HFFc6 (cell line): ENCODE results near the gene SPACA7. TPM values are rescaled to one million over a fixed set of nuclear protein-coding genes. Genes with fewer than 3 reads are reported as not detected.

Source experiments
- DNase-seq: peaks from one replicate; pipeline ENCODE4 v3.0.0-alpha.2; 2018
- H3K27ac Mint-ChIP-seq: 2 replicates; pipeline ENCODE4 v1.8.0; 2020; ENCODE audit warnings: mild to moderate bottlenecking, mixed read lengths
- H3K27me3 Mint-ChIP-seq: 2 replicates; pipeline ENCODE4 v1.8.0; 2021; ENCODE audit warnings: mild to moderate bottlenecking, moderate library complexity, mixed read lengths; ENCODE audit not compliant: insufficient read depth
- H3K36me3 Mint-ChIP-seq: 2 replicates; pipeline ENCODE4 v1.8.0; 2021; ENCODE audit warnings: low read depth, mixed read lengths
- H3K4me1 Mint-ChIP-seq: 2 replicates; pipeline ENCODE4 v1.8.0; 2020; ENCODE audit warnings: low read depth, mixed read lengths
- H3K4me3 Mint-ChIP-seq: 2 replicates; pipeline ENCODE4 v1.8.0; 2020; ENCODE audit warnings: mild to moderate bottlenecking, moderate library complexity, mixed read lengths
- H3K9me3 Mint-ChIP-seq: 2 replicates; pipeline ENCODE4 v1.8.0; 2020; ENCODE audit warnings: mild to moderate bottlenecking, mixed read lengths
- long read RNA-seq: library from polyadenylated mRNA; unstranded; transcript quantifications from one replicate; pipeline ENCODE4 v2.0.0, GENCODE V29; 2019
- total RNA-seq, 6 experiments: library from RNA; stranded (reverse); fragmentation: NEBNext Ultra II Directional; extraction: Animal tissue kit (Norgen Biotek cat#: 25700); gene quantifications; 2 replicates in 1 of 6; 3 replicates in 5 of 6; pipeline ENCODE4 v1.2.3, GENCODE V29; 2021
- TF ChIP-seq, protein P1 (sequence below): fragments of 200-600 bp; sonication (generic); IDR thresholded peaks from 2 replicates; pipeline ENCODE4 v1.5.0; 2021; ENCODE audit warnings: antibody characterized with exemption, mild to moderate bottlenecking

Gene SPACA7, protein sequence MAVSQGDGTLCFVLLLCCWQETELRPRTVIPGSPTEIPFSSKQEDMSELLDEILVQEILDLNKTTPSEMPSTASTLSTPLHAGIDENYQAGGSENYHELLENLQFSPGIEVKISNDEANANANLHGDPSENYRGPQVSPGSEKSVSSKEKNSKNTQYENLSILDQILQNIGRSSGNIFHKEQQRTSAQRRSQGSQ
- not detected for total RNA-seq
- long read RNA-seq: 0 reads

DNA sequence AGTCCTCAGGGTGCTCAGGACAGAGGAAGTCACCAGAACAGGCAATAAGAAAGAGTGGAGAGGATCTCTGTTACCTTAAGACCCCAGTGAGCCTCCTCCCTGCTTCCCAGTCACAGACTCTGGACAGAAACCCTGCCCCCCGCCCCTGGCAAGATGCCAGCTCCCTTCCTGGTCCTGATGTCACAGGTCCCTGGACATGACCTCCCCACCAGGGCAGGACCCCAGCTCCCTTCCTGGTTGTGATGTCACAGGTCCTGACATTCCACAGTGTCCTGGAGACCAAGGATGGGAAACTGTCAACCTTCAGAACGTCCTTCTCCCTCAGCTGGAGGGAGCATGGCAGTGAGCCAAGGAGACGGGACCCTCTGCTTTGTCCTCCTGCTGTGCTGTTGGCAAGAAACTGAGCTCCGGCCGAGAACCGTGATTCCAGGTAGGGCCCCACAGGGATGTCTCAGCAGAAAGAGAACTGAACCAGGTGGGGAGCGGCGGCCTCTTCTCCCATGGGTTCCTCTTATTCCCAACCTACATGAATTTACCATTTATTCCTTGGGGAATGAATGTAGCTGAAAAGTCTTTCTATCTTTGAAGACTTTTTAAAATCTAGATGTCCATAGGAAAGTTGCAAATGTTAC lies at the start of gene SPACA7:
SPACA7 (plus strand) TSS at position 306 of the 632 bp plus-strand sequence; CDS start at position 337, 31 bp downstream.
- Mint-ChIP-seq H3K9me3 (peaks cover 41% of the 10 kb centered on the region), H3K4me1 (no peaks in the 10 kb centered on the region), H3K4me3 (no peak within 1 kb of the TSS), H3K27me3 (no peaks in the 10 kb centered on the region), H3K27ac (no peak within 1 kb of the TSS), H3K36me3 (no peaks in the 10 kb centered on the region)
- no peak for DNase-seq
- TF ChIP-seq, protein P1, sequence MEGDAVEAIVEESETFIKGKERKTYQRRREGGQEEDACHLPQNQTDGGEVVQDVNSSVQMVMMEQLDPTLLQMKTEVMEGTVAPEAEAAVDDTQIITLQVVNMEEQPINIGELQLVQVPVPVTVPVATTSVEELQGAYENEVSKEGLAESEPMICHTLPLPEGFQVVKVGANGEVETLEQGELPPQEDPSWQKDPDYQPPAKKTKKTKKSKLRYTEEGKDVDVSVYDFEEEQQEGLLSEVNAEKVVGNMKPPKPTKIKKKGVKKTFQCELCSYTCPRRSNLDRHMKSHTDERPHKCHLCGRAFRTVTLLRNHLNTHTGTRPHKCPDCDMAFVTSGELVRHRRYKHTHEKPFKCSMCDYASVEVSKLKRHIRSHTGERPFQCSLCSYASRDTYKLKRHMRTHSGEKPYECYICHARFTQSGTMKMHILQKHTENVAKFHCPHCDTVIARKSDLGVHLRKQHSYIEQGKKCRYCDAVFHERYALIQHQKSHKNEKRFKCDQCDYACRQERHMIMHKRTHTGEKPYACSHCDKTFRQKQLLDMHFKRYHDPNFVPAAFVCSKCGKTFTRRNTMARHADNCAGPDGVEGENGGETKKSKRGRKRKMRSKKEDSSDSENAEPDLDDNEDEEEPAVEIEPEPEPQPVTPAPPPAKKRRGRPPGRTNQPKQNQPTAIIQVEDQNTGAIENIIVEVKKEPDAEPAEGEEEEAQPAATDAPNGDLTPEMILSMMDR: no peak

DNA sequence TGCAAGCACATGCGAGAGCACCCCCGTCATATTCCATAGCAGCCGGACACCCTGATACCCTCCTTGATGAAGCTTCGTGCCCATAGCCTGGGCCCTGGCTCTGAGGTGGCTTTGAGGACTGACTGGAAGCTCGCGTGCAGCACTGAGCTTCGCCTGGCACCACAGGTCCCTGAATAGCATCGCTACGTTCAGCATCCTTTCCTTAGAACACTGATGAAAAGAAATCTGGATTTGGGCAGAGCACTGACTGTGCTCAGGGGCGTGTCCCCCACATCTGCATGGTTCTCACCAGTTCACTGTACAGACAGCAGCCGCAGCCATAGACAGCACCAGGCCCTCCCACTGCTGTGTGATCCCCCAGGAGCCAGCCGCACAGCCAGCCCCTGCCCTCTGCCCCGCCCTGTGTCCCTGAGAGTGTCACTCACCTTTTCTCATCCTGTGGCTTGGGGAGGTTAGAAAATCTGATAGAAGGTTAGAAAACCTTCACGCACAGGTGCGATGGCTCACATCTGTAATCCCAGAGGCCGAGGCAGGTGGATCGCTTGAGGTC lies 49.3 kb upstream of the SPACA7 start:
- Mint-ChIP-seq H3K27me3 (peaks cover 2% of the 10 kb centered on the region; the same call in 1 of the 2 replicates), H3K36me3 (peaks cover 5% of the 10 kb centered on the region; the same call in 1 of the 2 replicates), H3K27ac (no peak overlapping the region), H3K4me3 (no peak overlapping the region), H3K4me1 (no peaks in the 10 kb centered on the region), H3K9me3 (peaks cover 52% of the 10 kb centered on the region)
- TF ChIP-seq, protein P1: no peak
- no peak for DNase-seq

DNA sequence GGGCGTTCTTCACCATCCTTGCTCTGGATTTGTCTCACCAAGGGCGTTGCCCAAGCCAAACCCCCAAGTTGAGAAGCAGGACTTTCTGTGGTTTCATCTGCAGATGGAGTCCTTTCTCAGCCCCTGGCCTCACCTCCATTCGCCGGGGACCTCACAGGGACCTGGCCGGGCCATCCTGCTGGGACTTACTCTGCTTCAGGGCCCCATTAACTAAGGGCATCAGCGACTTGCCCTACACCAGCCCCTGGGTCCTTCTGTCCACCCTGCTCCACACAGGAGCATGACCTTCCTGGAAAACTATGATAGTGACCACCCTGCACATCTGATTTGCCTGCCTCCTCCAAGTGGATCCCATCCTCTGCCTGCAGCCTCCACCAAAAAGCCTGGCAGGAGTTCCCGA lies 47.2 kb upstream of the SPACA7 start:
- Mint-ChIP-seq H3K4me3 (no peak overlapping the region), H3K27me3 (no peaks in the 10 kb centered on the region; the same call in 1 of the 2 replicates), H3K9me3 (peaks cover 50% of the 10 kb centered on the region), H3K36me3 (peaks cover 8% of the 10 kb centered on the region; the same call in 1 of the 2 replicates), H3K4me1 (no peaks in the 10 kb centered on the region), H3K27ac (no peak overlapping the region)
- TF ChIP-seq, protein P1: no peak
- no peak for DNase-seq

DNA sequence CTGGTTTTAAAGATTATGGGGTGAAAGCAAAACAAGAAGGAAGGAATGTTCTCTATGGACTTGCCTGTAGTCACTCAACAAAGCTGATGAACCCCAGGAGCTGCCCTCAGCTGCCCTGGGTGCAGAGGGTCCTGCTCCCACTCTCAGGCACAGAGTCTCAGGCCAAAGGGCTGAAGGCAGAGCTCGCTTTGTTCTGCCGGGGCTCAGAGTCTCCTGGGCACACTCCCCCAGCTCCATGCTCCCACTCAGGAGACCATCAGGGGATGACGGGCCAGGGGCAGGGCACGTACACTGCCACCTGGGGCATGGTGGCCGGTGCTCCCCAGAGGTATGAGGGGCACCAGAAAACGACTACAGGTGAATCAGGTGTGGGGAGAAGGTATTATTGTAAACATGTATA lies 46.8 kb upstream of the SPACA7 start:
- H3K27me3 Mint-ChIP-seq: no peaks in the 10 kb centered on the region; the same call in 1 of the 2 replicates
- TF ChIP-seq, protein P1: no peak
- no peak overlapping the region for H3K27ac Mint-ChIP-seq
- peaks cover 50% of the 10 kb centered on the region for H3K9me3 Mint-ChIP-seq
- no peak overlapping the region for H3K4me3 Mint-ChIP-seq
- peaks cover 8% of the 10 kb centered on the region; the same call in 1 of the 2 replicates for H3K36me3 Mint-ChIP-seq
- DNase-seq: no peak
- H3K4me1 Mint-ChIP-seq: no peaks in the 10 kb centered on the region

DNA sequence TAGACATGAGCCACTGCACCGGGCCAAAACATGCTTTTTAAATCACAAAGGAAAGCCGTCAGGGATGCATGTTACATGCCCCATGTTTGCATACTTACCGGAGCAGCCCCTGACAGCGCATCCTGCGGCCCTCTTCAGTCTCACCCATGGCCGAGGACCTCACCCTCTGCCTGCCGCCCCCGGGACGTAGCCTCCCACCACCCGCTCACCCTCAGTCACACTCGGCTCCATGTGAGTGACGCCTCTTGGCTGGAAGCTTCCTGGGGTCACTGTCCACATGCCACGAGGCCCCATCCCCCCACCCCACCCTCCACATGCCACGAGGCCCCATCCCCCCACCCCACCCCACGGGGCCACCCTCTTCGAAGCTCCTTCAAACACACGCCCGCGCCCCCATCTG lies 46.1 kb upstream of the SPACA7 start:
- Mint-ChIP-seq H3K4me3 (no peak overlapping the region), H3K4me1 (no peaks in the 10 kb centered on the region), H3K27ac (no peak overlapping the region), H3K9me3 (peaks cover 47% of the 10 kb centered on the region), H3K36me3 (peaks cover 5% of the 10 kb centered on the region; the same call in 1 of the 2 replicates), H3K27me3 (no peaks in the 10 kb centered on the region; the same call in 1 of the 2 replicates)
- no peak for DNase-seq
- TF ChIP-seq, protein P1: no peak
